Measurements from ENCODE around the gene CRIM1.

CRIM1 gene

GRCh38 chr2:36433311-36434217 is 78.0 kb downstream of the CRIM1 start:
- no peak for DNase-seq

GRCh38 chr2:36438449-36438977 is 82.9 kb downstream of the CRIM1 start:
- DNase-seq = no peak

- no peak for DNase-seq
Observed at GRCh38 chr2:36439084-36439483, 83.5 kb downstream of the CRIM1 start.

GRCh38 chr2:36441065-36441625 is 85.6 kb downstream of the CRIM1 start:
- no peak for DNase-seq

GRCh38 chr2:36441816-36442215 is 86.2 kb downstream of the CRIM1 start:
- no peak for DNase-seq

GRCh38 chr2:36444216-36444936 is 88.8 kb downstream of the CRIM1 start:
- DNase-seq = no peak

GRCh38 chr2:36445185-36445866 is 89.7 kb downstream of the CRIM1 start:
- DNase-seq = no peak

- DNase-seq = no peak
Observed at GRCh38 chr2:36446294-36446693, 90.7 kb downstream of the CRIM1 start.

- DNase-seq = no peak
Observed at GRCh38 chr2:36449213-36449612, 93.6 kb downstream of the CRIM1 start.

GRCh38 chr2:36449943-36450392 is 94.4 kb downstream of the CRIM1 start:
- no peak for DNase-seq

GRCh38 chr2:36450466-36451196 is 95.1 kb downstream of the CRIM1 start:
- no peak for DNase-seq

GRCh38 chr2:36451512-36451911 is 95.9 kb downstream of the CRIM1 start:
- no peak for DNase-seq

- DNase-seq = no peak
Observed at GRCh38 chr2:36452260-36452659, 96.7 kb downstream of the CRIM1 start.

- no peak for DNase-seq
Observed at GRCh38 chr2:36453652-36454051, 98.1 kb downstream of the CRIM1 start.

GRCh38 chr2:36455011-36455410 is 99.4 kb downstream of the CRIM1 start:
- DNase-seq = no peak

- no peak for DNase-seq
Observed at GRCh38 chr2:36455788-36456187, 100.2 kb downstream of the CRIM1 start.

GRCh38 chr2:36456227-36457175 is 100.9 kb downstream of the CRIM1 start:
- DNase-seq = no peak

- DNase-seq = no peak
Observed at GRCh38 chr2:36458106-36458505, 102.5 kb downstream of the CRIM1 start.

GRCh38 chr2:36459725-36460137 is 104.2 kb downstream of the CRIM1 start:
- no peak for DNase-seq

- no peak for DNase-seq
Observed at GRCh38 chr2:36461039-36461681, 105.6 kb downstream of the CRIM1 start.

Data from NCI-H1694 (cell line).